ENCODE results near the gene CD200R1. TPM values are rescaled to one million over a fixed set of nuclear protein-coding genes. Genes with fewer than 3 reads are reported as not detected.

CD200R1 gene
- total and polyA plus RNA-seq, 2 of the 8 experiments (the other 6 are each of a cell fraction or from before 2014, with no cell fraction given) = 0.02 TPM; not detected in 1

DNA sequence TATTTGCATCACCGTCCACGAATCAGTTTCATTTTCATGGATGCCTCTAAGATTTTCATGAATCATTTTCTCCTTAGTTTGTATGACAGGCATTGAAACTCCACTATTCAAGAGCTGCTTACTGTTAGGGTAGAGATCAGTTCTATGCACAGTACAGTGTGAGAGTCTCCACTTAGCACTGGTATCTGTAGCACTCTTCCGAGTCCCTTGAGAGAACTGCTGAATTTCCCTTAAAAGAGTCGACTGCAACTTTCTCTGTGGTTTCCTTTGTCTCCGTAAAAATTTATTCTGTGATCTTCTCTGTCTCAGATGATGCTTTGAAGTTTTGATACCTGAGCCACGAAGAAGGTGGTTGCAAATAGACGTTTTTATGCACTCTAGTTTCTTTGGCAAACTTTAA is 30.7 kb upstream of the CD200R1 start:
- no peaks in the 10 kb centered on the region for H3K79me1 ChIP-seq (ENCODE audit: low read depth, low read length)
- H3K4ac ChIP-seq (replicated peaks; ENCODE audit: insufficient read length, low read depth, low read length) = no peak overlapping the region
- H3K36me3 ChIP-seq (ENCODE audit: control insufficient read depth in 2 of 4, insufficient read depth in 4 of 4, low read length in 3 of 4) = peaks cover 18 to 83% (median 55%) of the 10 kb centered on the region in 4 experiments
- H3K9me3 ChIP-seq (ENCODE audit: insufficient read depth in 2 of 2, low read depth in 1 of 2, low read length in 1 of 2) = no peaks in the 10 kb centered on the region
- no peak overlapping the region for H2BK5ac ChIP-seq (ENCODE audit: low read depth, low read length)
- H2BK20ac ChIP-seq (ENCODE audit: low read length) = no peak overlapping the region
- H3K23me2 ChIP-seq (ENCODE audit: low read depth, low read length) = no peaks in the 10 kb centered on the region
- no peak overlapping the region for H3K4me2 ChIP-seq (ENCODE audit: insufficient read depth in 1 of 2, low read depth in 2 of 2, low read length in 2 of 2)
- H3K18ac ChIP-seq (ENCODE audit: extremely low read depth, low read length) = no peak overlapping the region
- no peak overlapping the region for H4K8ac ChIP-seq (ENCODE audit: extremely low read depth, insufficient read depth, low read length)
- H3K9ac ChIP-seq (replicated peaks in 1 of 4; ENCODE audit: extremely low read depth in 1 of 4, low read depth in 3 of 4, low read length in 3 of 4) = no peak overlapping the region
- H3K27ac ChIP-seq (ENCODE audit: low read depth, low read length) = no peak overlapping the region
- no peak overlapping the region for H3K56ac ChIP-seq (replicated peaks; ENCODE audit: insufficient read length, low read depth, low read length)
- FAIRE-seq (no peak), DNase-seq (ENCODE audit: low read depth in 1 of 2, low spot score in 2 of 2) (no peak)
- no peak overlapping the region for H2BK120ac ChIP-seq (replicated peaks; ENCODE audit: low read depth, low read length)
- no peak overlapping the region for H3K14ac ChIP-seq (ENCODE audit: insufficient read length)
- no peak overlapping the region for H2AK5ac ChIP-seq (ENCODE audit: low read depth, low read length)
- no peak overlapping the region for H2BK15ac ChIP-seq (ENCODE audit: low read length)
- H2BK12ac ChIP-seq (ENCODE audit: low read depth, low read length) = no peak overlapping the region
- no peak overlapping the region for H4K91ac ChIP-seq (replicated peaks; ENCODE audit: insufficient read length, low read length)
- no peak overlapping the region for H4K5ac ChIP-seq (ENCODE audit: insufficient read length, low read depth, low read length)
- no peak overlapping the region for H3K23ac ChIP-seq (ENCODE audit: insufficient read length)
- H3K4me1 ChIP-seq (replicated peaks in 1 of 4; ENCODE audit: control insufficient read depth in 3 of 4, insufficient read depth in 4 of 4, low read length in 3 of 4) = peaks cover 0 to 7% (median 0%) of the 10 kb centered on the region in 4 experiments; a peak in 1 of 7 replicates
- 95% methylated on average over 7 of the region's 7 CpGs; no CpG with 5 or more reads in 1 of the 2 experiments for WGBS, 2 experiments (ENCODE audit: extremely low coverage in 1 of 2, insufficient coverage in 1 of 2, insufficient read length in 1 of 2, insufficient replicate concordance in 2 of 2, low coverage in 1 of 2, low lambda C conversion rate in 2 of 2, missing lambda C conversion rate in 1 of 2)
- H3K4me3 ChIP-seq (ENCODE audit: extremely low read depth in 1 of 4, insufficient read depth in 2 of 4, low read depth in 3 of 4, low read length in 4 of 4) = no peak overlapping the region
- peaks cover 0 to 4% of the 10 kb centered on the region in 2 experiments for H4K20me1 ChIP-seq (replicated peaks in 1 of 2; ENCODE audit: control insufficient read depth in 1 of 2, insufficient read depth in 2 of 2, low read length in 2 of 2)
- H2AFZ ChIP-seq (ENCODE audit: low read length) = no peak overlapping the region
- no peaks in the 10 kb centered on the region for H3K27me3 ChIP-seq (replicated peaks in 1 of 4; ENCODE audit: control insufficient read depth in 3 of 4, extremely low read depth in 1 of 4, insufficient read depth in 3 of 4, low read length in 3 of 4)
- ChIA-PET CTCF (ENCODE audit: partially characterized antibody) (no interaction called here), POLR2A (ENCODE audit: partially characterized antibody) (interaction anchor here (1.0 to 1.5 kb wide), 4 partner anchors 11 to 364 kb away, joined by 3 to 6 read pairs (median 3); no protein-coding TSS in a partner anchor)
- peaks cover 0 to 13% of the 10 kb centered on the region in 2 experiments; a peak in 2 of 4 replicates for H3K79me2 ChIP-seq (ENCODE audit: control insufficient read depth in 1 of 2, insufficient read depth in 2 of 2, low read length in 2 of 2)
- TF ChIP-seq, protein P1, sequence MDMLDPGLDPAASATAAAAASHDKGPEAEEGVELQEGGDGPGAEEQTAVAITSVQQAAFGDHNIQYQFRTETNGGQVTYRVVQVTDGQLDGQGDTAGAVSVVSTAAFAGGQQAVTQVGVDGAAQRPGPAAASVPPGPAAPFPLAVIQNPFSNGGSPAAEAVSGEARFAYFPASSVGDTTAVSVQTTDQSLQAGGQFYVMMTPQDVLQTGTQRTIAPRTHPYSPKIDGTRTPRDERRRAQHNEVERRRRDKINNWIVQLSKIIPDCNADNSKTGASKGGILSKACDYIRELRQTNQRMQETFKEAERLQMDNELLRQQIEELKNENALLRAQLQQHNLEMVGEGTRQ (IDR thresholded peaks at IDR 0.05; ENCODE audit: low read length) = no peak
- TF ChIP-seq RFX5 (IDR thresholded peaks at IDR 0.05; ENCODE audit: borderline replicate concordance, low read depth, low read length) = no peak
- TF ChIP-seq, protein P2, sequence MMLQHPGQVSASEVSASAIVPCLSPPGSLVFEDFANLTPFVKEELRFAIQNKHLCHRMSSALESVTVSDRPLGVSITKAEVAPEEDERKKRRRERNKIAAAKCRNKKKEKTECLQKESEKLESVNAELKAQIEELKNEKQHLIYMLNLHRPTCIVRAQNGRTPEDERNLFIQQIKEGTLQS (IDR thresholded peaks at IDR 0.05; ENCODE audit: insufficient read depth, low read depth, low read length) = no peak
- TF ChIP-seq CREB1 (IDR thresholded peaks at IDR 0.05) = no peak
- no peak for TF ChIP-seq KDM5A (IDR thresholded peaks at IDR 0.05; ENCODE audit: low read length)
- TF ChIP-seq TAF1 (IDR thresholded peaks at IDR 0.05; ENCODE audit: low read depth, low read length) = no peak
